Measurements from ENCODE around the gene ADGRD1.

DNA sequence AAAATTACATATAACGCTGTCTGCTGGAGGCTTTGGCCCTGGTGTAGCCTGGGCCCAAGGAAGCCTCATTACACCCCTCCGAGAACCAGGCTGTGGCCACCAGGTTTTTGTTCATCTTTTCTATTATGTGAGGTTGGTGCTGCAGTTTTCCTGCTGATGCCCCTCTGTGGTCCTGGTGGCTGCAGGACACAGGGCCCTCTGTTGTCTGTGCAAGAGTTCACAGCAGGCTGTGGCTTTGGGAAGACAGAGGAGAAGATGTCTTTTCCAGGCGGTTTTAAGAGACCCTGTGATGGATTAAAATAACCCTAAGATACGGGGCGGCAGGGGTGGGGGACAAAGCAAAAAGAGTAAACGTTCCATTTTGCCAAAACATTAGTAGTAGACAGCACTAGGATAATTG is 121.5 kb downstream of the ADGRD1 start:
- TF ChIP-seq POLR2AphosphoS5 (IDR thresholded peaks at IDR 0.05; ENCODE audit: borderline replicate concordance, low read depth, low read length), result no peak
- no peak for TF ChIP-seq EZH2 (IDR thresholded peaks at IDR 0.05)
- TF ChIP-seq FOXP2 (optimal IDR thresholded peaks at IDR 0.05; ENCODE audit: control extremely low read depth, extremely low read length, insufficient read depth), result no peak

All from SK-N-MC (cell line).